GM13976 (cell line): Measurements from ENCODE around the gene TMEM163.

Experiments
- DNase-seq: peaks from one replicate; pipeline ENCODE4 v3.0.0; 2012; ENCODE audit warnings: low spot score
- CTCF ChIP-seq: IDR thresholded peaks from 2 replicates; pipeline ENCODE4 v1.5.1; 2012; ENCODE audit warnings: borderline replicate concordance, mild to moderate bottlenecking; ENCODE audit not compliant: insufficient read depth; ENCODE audit errors: extremely low read depth, missing control alignments, control extremely low read depth
- in situ Hi-C: fragments of 300-500 bp; cut with MboI; formaldehyde crosslinking; loops from one replicate; pipeline ENCODE4 v1.12.0; 2022; ENCODE audit warnings: low sequenced_read_pairs, mixed read lengths, inconsistent platforms; ENCODE audit not compliant: unreplicated experiment

Gene TMEM163

DNA sequence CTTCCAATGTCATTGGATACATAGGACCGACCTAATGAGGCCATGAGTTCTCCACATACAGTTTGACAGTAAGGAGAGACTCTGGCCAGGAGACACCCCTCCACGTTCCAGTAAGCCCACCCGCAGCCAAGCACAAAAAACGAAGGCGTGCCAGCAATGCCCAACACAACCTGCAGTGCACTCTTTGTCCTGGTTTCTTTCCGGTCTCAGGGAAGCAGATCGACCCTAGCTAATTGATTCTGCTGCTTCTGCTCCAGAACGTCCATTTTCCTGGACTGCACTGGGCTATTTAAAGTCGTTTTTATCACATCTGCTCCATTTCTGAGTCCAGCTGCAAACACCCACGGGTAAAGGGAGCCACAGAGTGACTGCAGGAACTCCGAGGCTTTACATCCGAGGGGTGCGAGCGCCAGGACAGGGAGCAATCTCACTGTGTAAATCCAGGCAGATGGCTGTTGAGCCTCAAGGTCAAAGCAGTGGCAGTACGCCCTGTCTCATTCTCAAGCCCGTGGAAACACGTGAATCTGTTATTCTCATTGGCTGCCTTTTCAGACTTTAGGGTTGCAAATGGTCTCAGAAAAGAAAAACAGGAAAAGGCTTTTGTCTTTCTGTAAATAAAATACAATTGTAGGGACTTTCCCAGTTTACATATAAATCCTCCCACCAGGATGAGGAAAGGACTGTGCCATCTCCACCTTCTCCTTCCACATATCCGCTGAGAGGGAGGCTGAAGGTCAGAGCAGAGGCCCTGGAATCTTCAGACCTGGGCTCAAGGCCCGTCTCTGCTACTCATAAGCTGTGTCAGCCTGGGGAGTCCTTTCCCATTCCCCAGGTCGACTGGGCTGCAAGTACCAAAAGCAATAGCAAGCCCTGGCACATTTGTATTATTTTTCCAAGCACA lies 40.7 kb downstream of the TMEM163 start:
- no peak for TF ChIP-seq CTCF
- in situ Hi-C loops, result no loop called here
- no peak for DNase-seq

DNA sequence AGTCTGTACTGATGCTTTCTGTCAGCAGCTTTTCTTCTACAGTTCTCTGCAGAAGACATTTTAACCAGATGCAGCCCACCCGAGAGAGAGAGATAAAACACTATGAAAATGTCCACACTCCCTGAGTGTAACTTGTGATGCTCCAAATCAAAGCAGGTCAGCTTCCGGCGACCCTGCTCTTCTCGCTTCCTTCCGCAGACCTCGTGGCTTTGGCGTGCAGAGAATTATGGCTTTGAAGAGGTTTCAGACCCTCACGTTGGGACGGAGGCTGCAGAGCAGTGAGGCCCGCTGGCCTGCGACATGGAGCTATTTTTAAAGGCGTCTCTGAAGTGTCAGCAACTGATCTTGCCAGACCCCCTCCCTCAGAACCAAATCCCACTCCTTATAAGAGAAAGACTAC lies 41.8 kb downstream of the TMEM163 start:
- in situ Hi-C loops, result no loop called here
- DNase-seq, result no peak
- no peak for TF ChIP-seq CTCF

- DNase-seq, result no peak
- in situ Hi-C loops, result no loop called here
- no peak for TF ChIP-seq CTCF
These were observed 43.5 kb downstream of the TMEM163 start for GRCh38 chr2:134675314-134675713.

DNA sequence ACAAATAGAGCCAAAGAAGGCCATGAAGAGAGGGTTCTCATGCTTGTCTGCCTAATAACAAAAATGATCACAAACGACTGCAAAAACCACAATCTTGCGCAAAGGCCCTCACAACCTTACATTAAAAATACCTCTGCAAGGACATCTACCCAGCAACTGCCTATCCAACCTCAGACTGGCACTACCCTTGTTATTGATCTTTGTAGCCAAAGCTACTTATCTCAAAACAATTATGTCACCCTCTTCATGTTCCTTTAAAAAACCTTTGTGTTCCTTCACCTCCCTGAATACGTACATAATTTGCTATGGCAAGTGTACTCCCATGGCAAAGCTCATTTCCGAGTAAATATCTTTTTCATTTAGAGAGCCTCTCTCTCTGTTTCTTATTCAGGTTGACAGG lies 44.1 kb downstream of the TMEM163 start:
- TF ChIP-seq CTCF, result no peak
- in situ Hi-C loops, result no loop called here

GRCh38 chr2:134671513-134671912 lies 47.3 kb downstream of the TMEM163 start:
- TF ChIP-seq CTCF, result no peak
- in situ Hi-C loops, result no loop called here
- DNase-seq, result no peak

More for the DNA sequence above, 44.1 kb downstream of the TMEM163 start:
- DNase-seq, result no peak

DNA sequence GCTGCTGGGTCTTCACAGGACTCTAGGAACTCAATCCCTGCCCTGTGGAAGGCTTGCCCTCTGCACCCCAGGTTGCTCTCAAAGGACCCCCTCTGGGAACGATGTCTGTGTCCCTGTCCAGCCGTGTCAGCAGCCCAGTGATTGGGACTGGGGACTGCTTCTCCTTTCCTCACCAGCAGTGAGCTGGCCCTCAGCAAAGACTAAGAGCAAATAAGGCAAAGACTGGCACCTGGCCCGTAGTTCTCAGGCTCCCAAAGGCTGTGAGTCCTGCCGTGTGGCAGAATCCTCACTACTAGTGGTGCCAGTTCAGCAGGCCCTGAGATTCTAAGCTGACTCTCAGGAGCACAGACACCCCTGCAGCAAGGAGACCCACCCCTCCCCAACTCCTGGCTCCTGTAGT lies 47.8 kb downstream of the TMEM163 start:
- TF ChIP-seq CTCF, result no peak
- no peak for DNase-seq
- in situ Hi-C loops, result no loop called here
